Neural cell (in vitro differentiated cells): ENCODE measurements around the gene SPATA13. TPM values are rescaled to one million over a fixed set of nuclear protein-coding genes. Genes with fewer than 3 reads are reported as not detected.

Experiments used
- H2AFZ ChIP-seq: fragments of 200-600, 300-800 bp; sonication (generic), shearing (Covaris generic); 2 replicates; pipeline ENCODE4 v1.6.0; 2014; ENCODE audit warnings: low read depth, mild to moderate bottlenecking, antibody characterized with exemption, low read length, moderate library complexity
- H3F3A ChIP-seq: fragments of 200-600 bp; shearing (Covaris generic); 2 replicates; pipeline ENCODE4 v1.6.1; 2016; ENCODE audit warnings: mild to moderate bottlenecking, moderate library complexity, mixed read lengths, antibody characterized with exemption, low read length; ENCODE audit not compliant: insufficient read depth, poor library complexity, severe bottlenecking
- H3K27ac ChIP-seq: fragments of 200-600, 300-800 bp; sonication (generic), shearing (Covaris generic); 2 replicates; pipeline ENCODE4 v1.5.1; 2014; ENCODE audit warnings: mild to moderate bottlenecking, low read length, moderate library complexity
- H3K27me3 ChIP-seq: fragments of 300-800, 200-600 bp; sonication (generic), shearing (Covaris generic); 2 replicates; pipeline ENCODE4 v1.6.0; 2014; ENCODE audit warnings: mild to moderate bottlenecking, low read depth, low read length, moderate library complexity; ENCODE audit not compliant: insufficient read depth
- H3K36me3 ChIP-seq: fragments of 300-800, 200-600 bp; sonication (generic), shearing (Covaris generic); 2 replicates; pipeline ENCODE4 v1.5.1; 2014; ENCODE audit warnings: mild to moderate bottlenecking, antibody characterized with exemption, low read length, moderate library complexity; ENCODE audit not compliant: insufficient read depth
- H3K4me2 ChIP-seq: fragments of 300-800, 200-600 bp; sonication (generic), shearing (Covaris generic); 2 replicates; pipeline ENCODE4 v1.6.0; 2014; ENCODE audit warnings: mild to moderate bottlenecking, low read length
- H3K4me3 ChIP-seq: fragments of 300-800, 200-600 bp; sonication (generic), shearing (Covaris generic); 2 replicates; pipeline ENCODE4 v1.5.1; 2014; ENCODE audit warnings: mild to moderate bottlenecking, low read length, moderate library complexity
- H3K79me2 ChIP-seq: fragments of 200-600 bp; shearing (Covaris generic); replicated peaks from 2 replicates; pipeline ENCODE4 v1.6.0; 2014; ENCODE audit warnings: mild to moderate bottlenecking, low read length, moderate library complexity; ENCODE audit not compliant: insufficient read depth
- H3K9ac ChIP-seq: fragments of 300-800, 200-600 bp; sonication (generic), shearing (Covaris generic); 2 replicates; pipeline ENCODE4 v1.6.1; 2016; ENCODE audit warnings: mild to moderate bottlenecking, low read length, mixed read lengths
- H3K9me2 ChIP-seq: fragments of 200-600 bp; shearing (Covaris generic); 2 replicates; pipeline ENCODE4 v1.6.1; 2016; ENCODE audit warnings: mild to moderate bottlenecking, low read length, mixed read lengths; ENCODE audit not compliant: insufficient read depth
- H3K9me3 ChIP-seq: fragments of 200-600, 300-800 bp; sonication (generic), shearing (Covaris generic); 2 replicates; pipeline ENCODE4 v1.6.1; 2016; ENCODE audit warnings: mild to moderate bottlenecking, mixed run types, low read length, moderate library complexity, mixed read lengths
- H4K20me1 ChIP-seq: fragments of 200-600 bp; shearing (Covaris generic); 2 replicates; pipeline ENCODE4 v1.6.1; 2016; ENCODE audit warnings: mild to moderate bottlenecking, mixed run types; ENCODE audit not compliant: insufficient read depth
- EP300 ChIP-seq: fragments of 450-650 bp; conservative IDR thresholded peaks from 2 replicates; pipeline ENCODE4 v1.6.1; 2014; ENCODE audit warnings: antibody characterized with exemption, mild to moderate bottlenecking, moderate library complexity; ENCODE audit not compliant: poor library complexity, severe bottlenecking
- EZH2 ChIP-seq: fragments of 200-600, 300-800 bp; shearing (Covaris generic), sonication (generic); IDR thresholded peaks from 2 replicates; pipeline ENCODE4 v1.6.1; 2014; ENCODE audit warnings: antibody characterized with exemption, low read length, borderline replicate concordance, mild to moderate bottlenecking; ENCODE audit not compliant: insufficient read depth, poor library complexity, severe bottlenecking
- MXI1 ChIP-seq: fragments of 450-650 bp; conservative IDR thresholded peaks from 2 replicates; pipeline ENCODE4 v1.6.1; 2014; ENCODE audit warnings: antibody characterized with exemption, mild to moderate bottlenecking; ENCODE audit not compliant: poor library complexity, severe bottlenecking
- POLR2AphosphoS5 ChIP-seq: IDR thresholded peaks from 2 replicates; pipeline ENCODE4 v1.6.1; 2012
- RAD21 ChIP-seq: fragments of 450-650 bp; conservative IDR thresholded peaks from 2 replicates; pipeline ENCODE4 v1.6.1; 2014; ENCODE audit warnings: antibody characterized with exemption, mild to moderate bottlenecking, moderate library complexity
- SMC3 ChIP-seq: fragments of 450-650 bp; conservative IDR thresholded peaks from 2 replicates; pipeline ENCODE4 v1.6.1; 2014; ENCODE audit warnings: antibody characterized with exemption, mild to moderate bottlenecking, moderate library complexity; ENCODE audit not compliant: poor library complexity
- TAF1 ChIP-seq: IDR thresholded peaks from 2 replicates; pipeline ENCODE4 v1.6.1; 2012; ENCODE audit warnings: low read depth
- polyA plus RNA-seq: library from polyadenylated mRNA; depleted of rRNA; stranded (reverse); fragments of >200 nt; gene quantifications from 2 replicates; pipeline ENCODE4 v1.2.3, GENCODE V29; 2014
- TF ChIP-seq, protein P1 (sequence below): fragments of 450-650 bp; IDR thresholded peaks from 2 replicates; pipeline ENCODE4 v1.5.1; 2014; ENCODE audit warnings: antibody characterized with exemption, mild to moderate bottlenecking, moderate library complexity; ENCODE audit not compliant: poor library complexity, severe bottlenecking
- TF ChIP-seq, protein P2 (sequence below): IDR thresholded peaks from 2 replicates; pipeline ENCODE4 v1.6.1; 2012; ENCODE audit warnings: borderline replicate concordance

Gene SPATA13
- polyA plus RNA-seq, 1 donor from 2014 or later = 15.5 TPM

DNA sequence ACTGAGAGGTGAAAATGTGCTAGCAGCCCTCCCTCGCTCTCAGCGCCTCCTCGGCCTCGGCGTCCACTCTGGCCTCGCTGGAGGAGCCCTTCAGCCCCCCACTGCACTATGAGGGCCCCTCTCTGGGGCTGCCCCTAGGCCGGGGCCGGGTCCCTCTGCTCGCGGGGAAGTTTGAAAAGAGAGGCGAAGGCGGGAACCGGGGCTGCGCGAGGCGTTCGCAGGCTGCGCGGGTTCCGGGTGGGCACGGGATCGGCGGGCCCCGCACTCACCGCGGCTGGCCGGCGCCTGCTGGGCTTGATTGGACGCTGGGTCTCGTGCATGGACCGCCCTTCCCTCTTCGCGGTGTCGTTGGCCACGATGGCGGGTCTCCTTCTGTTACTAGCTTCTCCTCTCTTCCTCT lies 178.2 kb downstream of the SPATA13 start:
- no peak overlapping the region for H3K4me2 ChIP-seq

DNA sequence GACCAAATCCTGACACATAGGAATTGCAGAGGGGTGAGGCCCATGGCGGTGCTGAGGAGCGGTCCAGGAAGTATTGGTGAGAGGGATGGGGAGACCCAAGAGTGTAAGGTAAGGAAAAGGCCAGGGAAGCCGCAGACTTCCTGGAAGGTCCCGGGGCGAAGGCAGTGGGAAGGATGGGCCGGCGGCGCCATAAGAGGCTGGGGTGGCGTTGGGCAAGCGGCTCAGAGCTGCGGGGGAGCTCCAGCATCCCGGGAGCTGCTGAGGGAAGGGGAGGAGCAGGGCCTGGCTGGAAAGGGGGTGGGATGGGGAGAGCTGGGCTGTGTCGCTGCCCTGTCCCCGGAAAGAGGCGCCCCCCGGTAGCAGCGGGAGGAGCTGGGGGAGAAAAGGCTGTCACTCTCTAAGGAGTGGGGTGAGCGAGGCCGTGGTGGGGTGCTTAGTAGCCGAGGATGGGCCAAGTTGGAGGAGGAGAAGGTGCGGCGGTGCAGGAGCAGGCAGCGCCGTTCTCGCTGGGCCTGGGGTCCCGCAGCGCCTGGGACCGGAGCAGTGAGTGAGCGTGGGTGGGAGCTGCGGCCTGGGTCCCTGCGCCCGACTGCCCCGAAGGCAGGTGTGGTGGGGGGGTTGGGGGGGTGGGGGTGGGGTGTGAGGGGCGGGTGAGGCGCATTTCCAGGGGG lies 179.6 kb downstream of the SPATA13 start:
- no peaks in the 10 kb centered on the region for H4K20me1 ChIP-seq
- H3K27me3 ChIP-seq = no peaks in the 10 kb centered on the region
- H3K4me3 ChIP-seq = no peak overlapping the region
- no peaks in the 10 kb centered on the region for H3K9me2 ChIP-seq
- no peak for TF ChIP-seq EP300
- H3F3A ChIP-seq = no peaks in the 10 kb centered on the region
- no peak overlapping the region for H3K27ac ChIP-seq
- H3K9me3 ChIP-seq = no peaks in the 10 kb centered on the region
- no peaks in the 10 kb centered on the region for H3K79me2 ChIP-seq
- no peak overlapping the region for H2AFZ ChIP-seq
- H3K36me3 ChIP-seq = no peaks in the 10 kb centered on the region
- H3K9ac ChIP-seq = no peak overlapping the region
- no peak overlapping the region for H3K4me2 ChIP-seq

More for the DNA sequence above, 178.2 kb downstream of the SPATA13 start:
- no peak overlapping the region for H3K4me3 ChIP-seq
- no peaks in the 10 kb centered on the region for H3K9me3 ChIP-seq
- H3K27ac ChIP-seq = no peak overlapping the region
- H4K20me1 ChIP-seq = no peaks in the 10 kb centered on the region
- H3K36me3 ChIP-seq = no peaks in the 10 kb centered on the region
- H3K79me2 ChIP-seq = no peaks in the 10 kb centered on the region
- no peak overlapping the region for H3K9ac ChIP-seq
- H3K9me2 ChIP-seq = no peaks in the 10 kb centered on the region
- no peaks in the 10 kb centered on the region for H3K27me3 ChIP-seq
- no peaks in the 10 kb centered on the region for H3F3A ChIP-seq
- no peak for TF ChIP-seq POLR2AphosphoS5
- TF ChIP-seq RAD21 = no peak
- TF ChIP-seq EP300 = no peak
- no peak for TF ChIP-seq EZH2
- TF ChIP-seq MXI1 = no peak
- no peak for TF ChIP-seq SMC3
- TF ChIP-seq, protein P1, sequence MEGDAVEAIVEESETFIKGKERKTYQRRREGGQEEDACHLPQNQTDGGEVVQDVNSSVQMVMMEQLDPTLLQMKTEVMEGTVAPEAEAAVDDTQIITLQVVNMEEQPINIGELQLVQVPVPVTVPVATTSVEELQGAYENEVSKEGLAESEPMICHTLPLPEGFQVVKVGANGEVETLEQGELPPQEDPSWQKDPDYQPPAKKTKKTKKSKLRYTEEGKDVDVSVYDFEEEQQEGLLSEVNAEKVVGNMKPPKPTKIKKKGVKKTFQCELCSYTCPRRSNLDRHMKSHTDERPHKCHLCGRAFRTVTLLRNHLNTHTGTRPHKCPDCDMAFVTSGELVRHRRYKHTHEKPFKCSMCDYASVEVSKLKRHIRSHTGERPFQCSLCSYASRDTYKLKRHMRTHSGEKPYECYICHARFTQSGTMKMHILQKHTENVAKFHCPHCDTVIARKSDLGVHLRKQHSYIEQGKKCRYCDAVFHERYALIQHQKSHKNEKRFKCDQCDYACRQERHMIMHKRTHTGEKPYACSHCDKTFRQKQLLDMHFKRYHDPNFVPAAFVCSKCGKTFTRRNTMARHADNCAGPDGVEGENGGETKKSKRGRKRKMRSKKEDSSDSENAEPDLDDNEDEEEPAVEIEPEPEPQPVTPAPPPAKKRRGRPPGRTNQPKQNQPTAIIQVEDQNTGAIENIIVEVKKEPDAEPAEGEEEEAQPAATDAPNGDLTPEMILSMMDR = no peak
- no peak for TF ChIP-seq TAF1
- TF ChIP-seq, protein P2, sequence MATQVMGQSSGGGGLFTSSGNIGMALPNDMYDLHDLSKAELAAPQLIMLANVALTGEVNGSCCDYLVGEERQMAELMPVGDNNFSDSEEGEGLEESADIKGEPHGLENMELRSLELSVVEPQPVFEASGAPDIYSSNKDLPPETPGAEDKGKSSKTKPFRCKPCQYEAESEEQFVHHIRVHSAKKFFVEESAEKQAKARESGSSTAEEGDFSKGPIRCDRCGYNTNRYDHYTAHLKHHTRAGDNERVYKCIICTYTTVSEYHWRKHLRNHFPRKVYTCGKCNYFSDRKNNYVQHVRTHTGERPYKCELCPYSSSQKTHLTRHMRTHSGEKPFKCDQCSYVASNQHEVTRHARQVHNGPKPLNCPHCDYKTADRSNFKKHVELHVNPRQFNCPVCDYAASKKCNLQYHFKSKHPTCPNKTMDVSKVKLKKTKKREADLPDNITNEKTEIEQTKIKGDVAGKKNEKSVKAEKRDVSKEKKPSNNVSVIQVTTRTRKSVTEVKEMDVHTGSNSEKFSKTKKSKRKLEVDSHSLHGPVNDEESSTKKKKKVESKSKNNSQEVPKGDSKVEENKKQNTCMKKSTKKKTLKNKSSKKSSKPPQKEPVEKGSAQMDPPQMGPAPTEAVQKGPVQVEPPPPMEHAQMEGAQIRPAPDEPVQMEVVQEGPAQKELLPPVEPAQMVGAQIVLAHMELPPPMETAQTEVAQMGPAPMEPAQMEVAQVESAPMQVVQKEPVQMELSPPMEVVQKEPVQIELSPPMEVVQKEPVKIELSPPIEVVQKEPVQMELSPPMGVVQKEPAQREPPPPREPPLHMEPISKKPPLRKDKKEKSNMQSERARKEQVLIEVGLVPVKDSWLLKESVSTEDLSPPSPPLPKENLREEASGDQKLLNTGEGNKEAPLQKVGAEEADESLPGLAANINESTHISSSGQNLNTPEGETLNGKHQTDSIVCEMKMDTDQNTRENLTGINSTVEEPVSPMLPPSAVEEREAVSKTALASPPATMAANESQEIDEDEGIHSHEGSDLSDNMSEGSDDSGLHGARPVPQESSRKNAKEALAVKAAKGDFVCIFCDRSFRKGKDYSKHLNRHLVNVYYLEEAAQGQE = no peak
- no peak overlapping the region for H2AFZ ChIP-seq

DNA sequence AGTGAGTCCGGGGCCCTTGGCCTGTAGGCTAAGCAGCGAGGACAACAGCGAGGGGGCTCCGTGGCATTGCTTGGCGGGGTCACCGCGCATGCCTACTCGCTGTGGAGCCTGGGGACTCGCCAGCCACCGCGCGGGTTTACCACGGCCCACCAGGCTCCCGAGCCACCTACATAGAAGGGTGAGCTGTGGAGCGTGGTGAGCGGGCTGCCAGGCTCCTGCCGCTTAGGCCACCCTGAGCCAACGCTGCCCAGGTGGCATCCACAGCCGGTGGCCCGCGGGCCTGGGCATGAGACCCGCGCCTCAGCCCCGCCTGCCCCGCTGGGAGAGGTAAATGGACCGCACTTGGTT lies 180.1 kb downstream of the SPATA13 start:
- no peaks in the 10 kb centered on the region for H3K9me2 ChIP-seq
- no peaks in the 10 kb centered on the region for H3F3A ChIP-seq
- no peak overlapping the region for H3K9ac ChIP-seq
- H3K27ac ChIP-seq = no peak overlapping the region
- no peaks in the 10 kb centered on the region for H4K20me1 ChIP-seq
- no peaks in the 10 kb centered on the region for H3K9me3 ChIP-seq
- TF ChIP-seq EZH2 (no peak), TAF1 (no peak), RAD21 (no peak), MXI1 (no peak), EP300 (no peak), POLR2AphosphoS5 (no peak), SMC3 (no peak)
- TF ChIP-seq, protein P2 = no peak
- TF ChIP-seq, protein P1 = no peak
- H3K27me3 ChIP-seq = no peaks in the 10 kb centered on the region
- H3K79me2 ChIP-seq = no peaks in the 10 kb centered on the region
- H3K36me3 ChIP-seq = no peaks in the 10 kb centered on the region
- no peak overlapping the region for H3K4me3 ChIP-seq
- no peak overlapping the region for H2AFZ ChIP-seq
- no peak overlapping the region for H3K4me2 ChIP-seq
